H1 (cell line): Measurements from ENCODE around the gene NPC2. TPM values are rescaled to one million over a fixed set of nuclear protein-coding genes. Genes with fewer than 3 reads are reported as not detected.
A peak's percentile ranks its signal among the peaks of the same experiment; 100 is the strongest.

ENCODE experiments used
- CTCF ChIA-PET: fragments of 300-600 bp; sonication (Branson Sonifier 250); formaldehyde crosslinking; loops from one replicate; lab custom pipeline; 2021; ENCODE audit not compliant: partially characterized antibody; lab: Charles Lee
- POLR2A ChIA-PET: fragments of 300-600 bp; sonication (Branson Sonifier 250); formaldehyde crosslinking; loops from one replicate; lab custom pipeline; 2021; ENCODE audit warnings: inconsistent platforms; ENCODE audit not compliant: partially characterized antibody; lab: Charles Lee
- DNase-seq, 2 experiments: peaks; one replicate each; pipeline versions ENCODE4 v3.0.0 to v3.0.0-alpha.2; 2010 to 2022; ENCODE audit warnings: low spot score in 2 of 2, low read depth in 1 of 2, mixed read lengths in 1 of 2
- FAIRE-seq: peaks from 2 replicates; lab custom pipeline; 2011; peaks lifted over from hg19 to GRCh38; lab: Jason Lieb, UNC
- H2AFZ ChIP-seq: 2 replicates; pipeline ENCODE4 v1.8.1; 2012; ENCODE audit warnings: low read length, inconsistent platforms
- H2AK5ac ChIP-seq: 2 replicates; pipeline ENCODE4 v1.6.1; 2013; ENCODE audit warnings: low read depth, low read length
- H2BK120ac ChIP-seq: replicated peaks from 2 replicates; pipeline ENCODE3; 2013; ENCODE audit warnings: low read depth, low read length, inconsistent platforms
- H2BK12ac ChIP-seq: 2 replicates; pipeline ENCODE4 v1.6.1; 2013; ENCODE audit warnings: low read depth, low read length
- H2BK15ac ChIP-seq: 2 replicates; pipeline ENCODE4 v1.6.1; 2013; ENCODE audit warnings: low read length
- H2BK20ac ChIP-seq: 2 replicates; pipeline ENCODE4 v1.6.1; 2013; ENCODE audit warnings: low read length
- H2BK5ac ChIP-seq: 2 replicates; pipeline ENCODE4 v1.6.1; 2013; ENCODE audit warnings: low read depth, low read length
- H3K14ac ChIP-seq: 2 replicates; pipeline ENCODE4 v1.6.1; 2013; ENCODE audit warnings: inconsistent platforms; ENCODE audit not compliant: insufficient read length
- H3K18ac ChIP-seq: 2 replicates; pipeline ENCODE4 v1.6.1; 2013; ENCODE audit warnings: low read length; ENCODE audit errors: extremely low read depth
- H3K23ac ChIP-seq: 2 replicates; pipeline ENCODE4 v1.6.1; 2013; ENCODE audit warnings: inconsistent platforms; ENCODE audit not compliant: insufficient read length
- H3K23me2 ChIP-seq: 2 replicates; pipeline ENCODE4 v1.6.1; 2013; ENCODE audit warnings: low read depth, low read length
- H3K27ac ChIP-seq: 2 replicates; pipeline ENCODE4 v1.6.1; 2011; ENCODE audit warnings: low read depth, low read length, inconsistent platforms
- H3K27me3 ChIP-seq, 4 experiments: replicated peaks in 1 of 4; 1 replicate in 1 of 4; 2 replicates in 3 of 4; pipeline versions ENCODE4 v1.6.1 to v1.8.1; 2011 to 2013; ENCODE audit warnings: low read length in 3 of 4, mild to moderate bottlenecking in 3 of 4, inconsistent platforms in 2 of 4, mixed read lengths in 2 of 4, moderate library complexity in 1 of 4; ENCODE audit not compliant: control insufficient read depth in 3 of 4, insufficient read depth in 3 of 4; ENCODE audit errors: extremely low read depth in 1 of 4
- H3K36me3 ChIP-seq, 4 experiments: 2 replicates each; pipeline versions ENCODE4 v1.6.1 to v1.8.1; 2011 to 2013; ENCODE audit warnings: mild to moderate bottlenecking in 4 of 4, low read length in 3 of 4, moderate library complexity in 2 of 4, control low read depth in 1 of 4, inconsistent platforms in 1 of 4; ENCODE audit not compliant: insufficient read depth in 4 of 4, control insufficient read depth in 2 of 4
- H3K4ac ChIP-seq: replicated peaks from 2 replicates; pipeline ENCODE3; 2013; ENCODE audit warnings: low read length, low read depth, mixed read lengths, inconsistent platforms; ENCODE audit not compliant: insufficient read length
- H3K4me1 ChIP-seq, 4 experiments: replicated peaks in 1 of 4; 1 replicate in 1 of 4; 2 replicates in 3 of 4; pipeline versions ENCODE4 v1.6.1 to v1.8.1; 2011 to 2013; ENCODE audit warnings: low read length in 3 of 4, inconsistent platforms in 2 of 4, mixed read lengths in 1 of 4; ENCODE audit not compliant: insufficient read depth in 4 of 4, control insufficient read depth in 3 of 4
- H3K4me2 ChIP-seq, 2 experiments: 2 replicates each; pipeline versions ENCODE4 v1.6.1 to v1.8.1; 2011 to 2013; ENCODE audit warnings: low read depth in 2 of 2, low read length in 2 of 2, control low read depth in 1 of 2, inconsistent platforms in 1 of 2, mild to moderate bottlenecking in 1 of 2; ENCODE audit not compliant: insufficient read depth in 1 of 2
- H3K4me3 ChIP-seq, 4 experiments: fragments of 200-600, 300-600 bp in 1 of 4; sonication (generic), shearing (Covaris generic), sonication (Bioruptor Twin) in 1 of 4; 2 replicates each; pipeline versions ENCODE4 v1.5.1 to v1.8.1; 2011 to 2016; ENCODE audit warnings: low read length in 4 of 4, low read depth in 3 of 4, control low read depth in 2 of 4, inconsistent platforms in 2 of 4, mild to moderate bottlenecking in 2 of 4, mixed read lengths in 1 of 4, moderate library complexity in 1 of 4; ENCODE audit not compliant: insufficient read depth in 2 of 4; ENCODE audit errors: extremely low read depth in 1 of 4
- H3K56ac ChIP-seq: replicated peaks from 2 replicates; pipeline ENCODE3; 2013; ENCODE audit warnings: low read depth, mild to moderate bottlenecking, mixed read lengths, low read length, inconsistent platforms; ENCODE audit not compliant: insufficient read length
- H3K79me1 ChIP-seq: 2 replicates; pipeline ENCODE4 v1.6.1; 2013; ENCODE audit warnings: low read depth, low read length, control low read depth
- H3K79me2 ChIP-seq, 2 experiments: 2 replicates each; pipeline versions ENCODE4 v1.6.1 to v1.8.1; 2012 to 2013; ENCODE audit warnings: low read length in 2 of 2, mild to moderate bottlenecking in 2 of 2, inconsistent platforms in 1 of 2; ENCODE audit not compliant: insufficient read depth in 2 of 2, control insufficient read depth in 1 of 2
- H3K9ac ChIP-seq, 4 experiments: replicated peaks in 1 of 4; 1 replicate in 1 of 4; 2 replicates in 3 of 4; pipeline versions ENCODE4 v1.6.1 to v1.8.1; 2011 to 2013; ENCODE audit warnings: low read depth in 3 of 4, low read length in 3 of 4, control low read depth in 2 of 4, mild to moderate bottlenecking in 2 of 4, moderate library complexity in 2 of 4, inconsistent platforms in 1 of 4; ENCODE audit errors: extremely low read depth in 1 of 4
- H3K9me3 ChIP-seq, 2 experiments: 2 replicates each; pipeline versions ENCODE4 v1.6.1 to v1.8.1; 2012 to 2013; ENCODE audit warnings: mild to moderate bottlenecking in 2 of 2, moderate library complexity in 2 of 2, control low read depth in 1 of 2, inconsistent platforms in 1 of 2, low read depth in 1 of 2, low read length in 1 of 2, mixed read lengths in 1 of 2; ENCODE audit not compliant: insufficient read depth in 2 of 2
- H4K20me1 ChIP-seq, 2 experiments: replicated peaks in 1 of 2; 2 replicates each; pipeline versions ENCODE3 to v1.8.1; 2011 to 2013; ENCODE audit warnings: inconsistent platforms in 2 of 2, low read length in 2 of 2, mild to moderate bottlenecking in 1 of 2; ENCODE audit not compliant: insufficient read depth in 2 of 2, control insufficient read depth in 1 of 2
- H4K5ac ChIP-seq: 2 replicates; pipeline ENCODE4 v1.6.1; 2013; ENCODE audit warnings: low read length, low read depth, mixed read lengths, inconsistent platforms; ENCODE audit not compliant: insufficient read length
- H4K8ac ChIP-seq: 2 replicates; pipeline ENCODE4 v1.8.0; 2013; ENCODE audit warnings: mild to moderate bottlenecking, moderate library complexity, low read length, inconsistent platforms; ENCODE audit not compliant: insufficient read depth; ENCODE audit errors: extremely low read depth
- H4K91ac ChIP-seq: replicated peaks from 2 replicates; pipeline ENCODE3; 2013; ENCODE audit warnings: low read length, mixed read lengths, inconsistent platforms; ENCODE audit not compliant: insufficient read length
- CTCF ChIP-seq, 3 experiments: IDR thresholded peaks; 1 replicate in 2 of 3; 2 replicates in 1 of 3; pipeline versions ENCODE4 v1.5.1 to v1.6.1; 2011; ENCODE audit warnings: low read length in 3 of 3, mild to moderate bottlenecking in 3 of 3, inconsistent platforms in 2 of 3, low read depth in 1 of 3, moderate library complexity in 1 of 3; ENCODE audit not compliant: insufficient read depth in 1 of 3; ENCODE audit errors: control extremely low read depth in 1 of 3
- GTF2F1 ChIP-seq: IDR thresholded peaks from 2 replicates; pipeline ENCODE4 v1.6.1; 2012; ENCODE audit warnings: low read depth, low read length, improper control_type of control experiment, borderline replicate concordance
- RAD21 ChIP-seq, 2 experiments: IDR thresholded peaks in 1 of 2; conservative IDR thresholded peaks in 1 of 2; 2 replicates each; pipeline ENCODE4 v1.6.1; 2011; ENCODE audit warnings: low read depth in 2 of 2, low read length in 2 of 2, improper control_type of control experiment in 1 of 2, inconsistent platforms in 1 of 2, mild to moderate bottlenecking in 1 of 2, moderate library complexity in 1 of 2
- SIX5 ChIP-seq: IDR thresholded peaks from 2 replicates; pipeline ENCODE4 v1.6.1; 2011; ENCODE audit warnings: mild to moderate bottlenecking, low read depth, low read length
- WGBS, 2 experiments: shearing (Covaris generic) in 1 of 2; methylation state at CpG; one replicate each; pipeline versions ENCODE4 v1.1.6 to v1.1.7; 2013 to 2015; ENCODE audit warnings: low lambda C conversion rate in 2 of 2, mixed read lengths in 2 of 2, inconsistent platforms in 1 of 2, low coverage in 1 of 2, missing lambda C conversion rate in 1 of 2; ENCODE audit not compliant: insufficient replicate concordance in 2 of 2, insufficient coverage in 1 of 2, insufficient read length in 1 of 2; ENCODE audit errors: extremely low coverage in 1 of 2, missing lambda C conversion rate in 1 of 2; 5-methylcytosine and 5-hydroxymethylcytosine counted together
- polyA plus RNA-seq, 7 experiments: library from polyadenylated mRNA; depleted of rRNA in 3 of 7; stranded (reverse) in 5 of 7; unstranded in 2 of 7; fragments of >200 nt in 5 of 7; fragments of 200-250 nt in 2 of 7; gene quantifications; 1 replicate in 5 of 7; 2 replicates in 1 of 7; 4 replicates in 1 of 7; pipeline versions ENCODE4 v1.2.1 to v1.2.3, GENCODE V29; 2011 to 2013; ENCODE audit warnings: missing spikeins in 2 of 7, mixed read lengths in 2 of 7
- total RNA-seq: library from RNA; stranded (reverse); fragmentation: NEBNext Ultra II Directional; extraction: Animal tissue kit (Norgen Biotek cat#: 25700); gene quantifications from 2 replicates; pipeline ENCODE4 v1.2.1, GENCODE V29; 2021

Gene NPC2
- total and polyA plus RNA-seq, 2 of the 8 experiments (the other 6 are each of a cell fraction or from before 2014, with no cell fraction given) = 178 to 258 TPM

GRCh38 chr14:74502236-74503019 lies 9.3 kb upstream of the NPC2 start:
- Histone ChIP-seq H2BK15ac (no peak overlapping the region), H3K56ac (no peak overlapping the region), H3K9me3 (no peaks in the 10 kb centered on the region), H3K23me2 (no peaks in the 10 kb centered on the region), H3K4ac (no peak overlapping the region), H3K14ac (no peak overlapping the region), H3K4me3 (no peak overlapping the region), H4K5ac (no peak overlapping the region), H4K91ac (no peak overlapping the region), H2AK5ac (0 out of 2 replicates have a peak overlapping the region, but pooled peaks have one; percentile 43), H2BK20ac (no peak overlapping the region), H2BK12ac (0 out of 2 replicates have a peak overlapping the region, but pooled peaks have one; percentile 20), H3K4me1 (peaks cover 4 to 19% (median 16%) of the 10 kb centered on the region in 4 experiments), H4K20me1 (peaks cover 0 to 1% of the 10 kb centered on the region in 2 experiments), H2BK120ac (no peak overlapping the region), H3K4me2 (no peak overlapping the region), H3K79me1 (no peaks in the 10 kb centered on the region), H3K9ac (no peak overlapping the region), H4K8ac (no peak overlapping the region; the same call in 1 of the 2 replicates), H3K27me3 (no peaks in the 10 kb centered on the region), H2AFZ (no peak overlapping the region), H2BK5ac (no peak overlapping the region), H3K36me3 (no peaks in the 10 kb centered on the region), H3K79me2 (no peaks in the 10 kb centered on the region), H3K23ac (no peak overlapping the region), H3K27ac (no peak overlapping the region), H3K18ac (no peak overlapping the region)
- WGBS, 2 experiments = 77% methylated on average over 21 of the region's 21 CpGs; no CpG with 5 or more reads in 1 of the 2 experiments
- DNase-seq (no peak), FAIRE-seq (peak; percentile 77)
- ChIA-PET CTCF (interaction anchor here (0.6 to 6.2 kb wide), 44 partner anchors 8 to 237 kb away, joined by 3 to 64 read pairs (median 4); partner anchors contain the start of genes ISCA2 and NPC2), POLR2A (interaction anchor here (0.7 to 1.0 kb wide), 4 partner anchors 27 to 200 kb away, joined by 3 read pairs; partner anchors contain the start of gene ABCD4)
- TF ChIP-seq CTCF (IDR thresholded peaks at IDR 0.05; ENCODE audit: control extremely low read depth in 1 of 3, insufficient read depth in 1 of 3, low read depth in 1 of 3, low read length in 3 of 3) (peak in 2 of 3 experiments; percentile 67 to 84; a peak in 3 of 4 replicates), SIX5 (no peak), RAD21 (IDR thresholded peaks at IDR 0.05 in 1 of 2, conservative IDR thresholded peaks at IDR 0.05 in 1 of 2; ENCODE audit: low read depth in 2 of 2, low read length in 2 of 2) (peak; percentile 36 to 54), GTF2F1 (no peak)
